C4-2B (cell line): ENCODE measurements around the gene NFATC3.

Experiments
- ZFX ChIP-seq: fragments of 450-650 bp; IDR thresholded peaks from 2 replicates; pipeline ENCODE4 v1.6.1; 2017
- TF ChIP-seq, protein P1 (sequence below): fragments of 450-650 bp; conservative IDR thresholded peaks from 2 replicates; pipeline ENCODE4 v1.5.1; 2017; ENCODE audit warnings: mild to moderate bottlenecking

DNA sequence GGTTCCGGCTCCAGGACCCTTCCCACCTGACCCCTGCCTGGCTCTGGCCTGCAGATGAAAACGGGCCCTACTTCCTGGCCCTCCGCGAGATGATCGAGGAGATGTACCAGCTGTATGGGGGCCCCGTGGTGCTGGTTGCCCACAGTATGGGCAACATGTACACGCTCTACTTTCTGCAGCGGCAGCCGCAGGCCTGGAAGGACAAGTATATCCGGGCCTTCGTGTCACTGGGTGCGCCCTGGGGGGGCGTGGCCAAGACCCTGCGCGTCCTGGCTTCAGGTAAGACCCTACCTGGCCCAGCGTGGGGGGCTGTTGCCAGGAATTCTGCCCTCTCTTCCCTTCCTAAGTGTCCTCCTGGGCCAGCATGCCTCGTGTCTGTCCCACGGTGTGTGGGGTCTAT lies 170.5 kb downstream of the NFATC3 start:
- TF ChIP-seq, protein P1, sequence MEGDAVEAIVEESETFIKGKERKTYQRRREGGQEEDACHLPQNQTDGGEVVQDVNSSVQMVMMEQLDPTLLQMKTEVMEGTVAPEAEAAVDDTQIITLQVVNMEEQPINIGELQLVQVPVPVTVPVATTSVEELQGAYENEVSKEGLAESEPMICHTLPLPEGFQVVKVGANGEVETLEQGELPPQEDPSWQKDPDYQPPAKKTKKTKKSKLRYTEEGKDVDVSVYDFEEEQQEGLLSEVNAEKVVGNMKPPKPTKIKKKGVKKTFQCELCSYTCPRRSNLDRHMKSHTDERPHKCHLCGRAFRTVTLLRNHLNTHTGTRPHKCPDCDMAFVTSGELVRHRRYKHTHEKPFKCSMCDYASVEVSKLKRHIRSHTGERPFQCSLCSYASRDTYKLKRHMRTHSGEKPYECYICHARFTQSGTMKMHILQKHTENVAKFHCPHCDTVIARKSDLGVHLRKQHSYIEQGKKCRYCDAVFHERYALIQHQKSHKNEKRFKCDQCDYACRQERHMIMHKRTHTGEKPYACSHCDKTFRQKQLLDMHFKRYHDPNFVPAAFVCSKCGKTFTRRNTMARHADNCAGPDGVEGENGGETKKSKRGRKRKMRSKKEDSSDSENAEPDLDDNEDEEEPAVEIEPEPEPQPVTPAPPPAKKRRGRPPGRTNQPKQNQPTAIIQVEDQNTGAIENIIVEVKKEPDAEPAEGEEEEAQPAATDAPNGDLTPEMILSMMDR: no peak
- no peak for TF ChIP-seq ZFX
